Right atrium auricular region (tissue), 2 donors: ENCODE measurements around the gene MBD4. TPM values are rescaled to one million over a fixed set of nuclear protein-coding genes. Genes with fewer than 3 reads are reported as not detected.
A peak's percentile ranks its signal among the peaks of the same experiment; 100 is the strongest.
"Not testable (repeated sequence)": the region's sequence is repeated elsewhere in the genome, so short reads cannot be mapped to it uniquely, and the experiment has no call there.

ENCODE experiments used
- DNase-seq: peaks from one replicate; pipeline ENCODE4 v3.0.0-alpha.2; 2019; ENCODE audit warnings: low spot score
- H3K27ac ChIP-seq, 2 donors: fragments of 200-600 bp; sonication (generic); 1 replicate in 1 of 2; 2 replicates in 1 of 2; pipeline ENCODE4 v1.5.1; 2016 to 2019
- H3K27me3 ChIP-seq, 2 donors: fragments of 200-600 bp; sonication (generic); one replicate each; pipeline versions ENCODE4 v1.5.1 to v1.6.0; 2017 to 2019
- H3K36me3 ChIP-seq: fragments of 200-600 bp; sonication (generic); one replicate; pipeline ENCODE4 v1.5.1; 2016
- H3K4me1 ChIP-seq, 2 donors: fragments of 200-600 bp; sonication (generic); one replicate each; pipeline versions ENCODE4 v1.5.1 to v1.6.0; 2017 to 2019
- H3K4me3 ChIP-seq, 2 donors: fragments of 200-600 bp; sonication (generic); 1 replicate in 1 of 2; 2 replicates in 1 of 2; pipeline ENCODE4 v1.5.1; 2017 to 2019; ENCODE audit warnings: mild to moderate bottlenecking in 1 of 2, moderate library complexity in 1 of 2
- H3K9me3 ChIP-seq, 2 donors: fragments of 200-600 bp; sonication (generic); one replicate each; pipeline ENCODE4 v1.5.1; 2019
- total RNA-seq, 2 donors: library from RNA; depleted of rRNA; stranded (reverse); fragments of >200 nt; gene quantifications; one replicate each; pipeline ENCODE4 v1.1.0, GENCODE V29; 2016
- TF ChIP-seq, protein P1 (sequence below), 2 donors: fragments of 200-600 bp; sonication (generic); IDR thresholded peaks; one replicate each; pipeline ENCODE4 v1.5.1; 2019; ENCODE audit warnings: antibody characterized with exemption in 2 of 2

Gene MBD4
- total RNA-seq, 2 donors from 2014 or later, result 17.8 to 26.4 TPM

DNA sequence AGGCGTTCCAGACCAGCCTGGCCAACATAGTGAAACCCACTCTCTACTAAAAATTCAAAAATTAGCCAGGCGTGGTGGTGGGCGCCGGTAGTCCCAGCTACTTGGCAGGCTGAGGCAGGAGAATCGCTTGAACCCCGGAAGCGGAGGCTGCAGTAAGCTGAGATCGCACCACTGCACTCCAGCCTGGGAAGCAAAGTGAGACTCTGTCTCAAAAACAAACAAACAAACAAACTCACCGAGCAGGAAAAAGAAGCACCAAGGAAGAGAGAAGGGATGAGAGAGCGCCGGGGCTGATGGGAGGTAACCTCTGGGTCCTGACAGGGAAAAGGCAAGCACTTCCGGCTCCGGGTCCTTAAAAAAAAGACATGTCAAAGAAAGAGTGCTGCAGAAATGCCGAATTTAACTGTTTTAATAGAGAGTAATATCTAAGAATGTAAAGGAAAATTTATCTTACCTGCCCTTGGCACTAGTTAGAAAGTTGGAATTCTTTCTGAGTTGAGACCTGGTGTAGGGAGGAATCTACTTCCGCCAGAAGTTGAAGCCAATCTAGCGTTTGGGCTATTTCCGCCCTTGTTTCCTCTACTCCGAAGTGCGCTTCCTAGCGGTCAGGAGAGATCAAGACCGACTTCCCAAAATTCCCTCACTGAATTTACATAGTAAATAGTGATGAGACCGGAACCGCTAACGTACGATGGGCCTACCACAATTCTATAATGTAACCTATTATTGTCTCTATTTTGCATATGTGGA lies 40.4 kb downstream of the MBD4 start:
- H3K36me3 ChIP-seq, result no peaks in the 10 kb centered on the region
- H3K9me3 ChIP-seq, result no peaks in the 10 kb centered on the region
- peaks cover 0 to 35% of the 10 kb centered on the region in 2 donors for H3K4me1 ChIP-seq
- peak overlapping the region; percentile 91 to 93 for H3K27ac ChIP-seq
- H3K27me3 ChIP-seq, result no peaks in the 10 kb centered on the region
- TF ChIP-seq, protein P1, sequence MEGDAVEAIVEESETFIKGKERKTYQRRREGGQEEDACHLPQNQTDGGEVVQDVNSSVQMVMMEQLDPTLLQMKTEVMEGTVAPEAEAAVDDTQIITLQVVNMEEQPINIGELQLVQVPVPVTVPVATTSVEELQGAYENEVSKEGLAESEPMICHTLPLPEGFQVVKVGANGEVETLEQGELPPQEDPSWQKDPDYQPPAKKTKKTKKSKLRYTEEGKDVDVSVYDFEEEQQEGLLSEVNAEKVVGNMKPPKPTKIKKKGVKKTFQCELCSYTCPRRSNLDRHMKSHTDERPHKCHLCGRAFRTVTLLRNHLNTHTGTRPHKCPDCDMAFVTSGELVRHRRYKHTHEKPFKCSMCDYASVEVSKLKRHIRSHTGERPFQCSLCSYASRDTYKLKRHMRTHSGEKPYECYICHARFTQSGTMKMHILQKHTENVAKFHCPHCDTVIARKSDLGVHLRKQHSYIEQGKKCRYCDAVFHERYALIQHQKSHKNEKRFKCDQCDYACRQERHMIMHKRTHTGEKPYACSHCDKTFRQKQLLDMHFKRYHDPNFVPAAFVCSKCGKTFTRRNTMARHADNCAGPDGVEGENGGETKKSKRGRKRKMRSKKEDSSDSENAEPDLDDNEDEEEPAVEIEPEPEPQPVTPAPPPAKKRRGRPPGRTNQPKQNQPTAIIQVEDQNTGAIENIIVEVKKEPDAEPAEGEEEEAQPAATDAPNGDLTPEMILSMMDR (IDR thresholded peaks at IDR 0.05), result peak; percentile 57 to 82
- peak; percentile 88 for DNase-seq
- H3K4me3 ChIP-seq, result peak overlapping the region; percentile 76 to 95

DNA sequence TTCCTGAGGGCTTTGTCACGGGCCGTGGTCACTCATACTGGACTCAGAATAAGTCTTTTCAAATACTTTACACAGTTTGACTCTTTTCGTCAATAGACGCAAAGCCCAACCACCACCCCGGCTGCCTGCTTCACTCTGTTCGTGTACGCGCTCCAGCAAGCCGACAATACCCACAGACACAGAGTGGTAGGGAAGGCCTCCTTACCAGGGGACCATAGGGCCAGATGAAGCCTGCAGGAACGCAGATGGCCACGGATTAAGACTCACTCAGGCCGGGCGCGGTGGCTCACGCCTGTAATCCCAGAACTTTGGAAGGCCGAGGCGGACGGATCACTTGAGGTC lies 41.0 kb downstream of the MBD4 start:
- H3K27me3 ChIP-seq, result no peaks in the 10 kb centered on the region
- peak overlapping the region; percentile 76 to 95 for H3K4me3 ChIP-seq
- TF ChIP-seq, protein P1 (IDR thresholded peaks at IDR 0.05), result no peak
- H3K27ac ChIP-seq, result peak overlapping the region; percentile 91 to 93
- H3K36me3 ChIP-seq, result peaks cover under 1% of the 10 kb centered on the region
- peaks cover 0 to 35% of the 10 kb centered on the region in 2 donors for H3K4me1 ChIP-seq
- H3K9me3 ChIP-seq, result no peaks in the 10 kb centered on the region
- no peak for DNase-seq

GRCh38 chr3:129393760-129394564 lies 45.8 kb downstream of the MBD4 start:
- not testable (repeated sequence) for H3K4me3 ChIP-seq, H3K27me3 ChIP-seq, H3K27ac ChIP-seq, DNase-seq, H3K9me3 ChIP-seq
- Histone ChIP-seq H3K4me1 (peaks cover 0 to 48% of the 10 kb centered on the region in 2 donors), H3K36me3 (peaks cover 34% of the 10 kb centered on the region)

- Histone ChIP-seq H3K4me1 (peaks cover 0 to 42% of the 10 kb centered on the region in 2 donors), H3K9me3 (no peaks in the 10 kb centered on the region), H3K27ac (no peak overlapping the region), H3K36me3 (peaks cover 34% of the 10 kb centered on the region), H3K4me3 (no peak overlapping the region), H3K27me3 (no peaks in the 10 kb centered on the region)
- TF ChIP-seq, protein P1 (IDR thresholded peaks at IDR 0.05), result no peak
- no peak for DNase-seq
Measured at GRCh38 chr3:129393271-129393670, 46.5 kb downstream of the MBD4 start.

GRCh38 chr3:129392106-129392887 lies 47.5 kb downstream of the MBD4 start:
- H3K9me3 ChIP-seq, DNase-seq, H3K4me3 ChIP-seq, H3K27me3 ChIP-seq, H3K27ac ChIP-seq: not testable (repeated sequence)
- H3K36me3 ChIP-seq, result peaks cover 38% of the 10 kb centered on the region
- H3K4me1 ChIP-seq, result peaks cover 0 to 34% of the 10 kb centered on the region in 2 donors

GRCh38 chr3:129391583-129391982 lies 48.2 kb downstream of the MBD4 start:
- not testable (repeated sequence) for H3K9me3 ChIP-seq, H3K27me3 ChIP-seq, H3K27ac ChIP-seq, H3K4me3 ChIP-seq, DNase-seq
- Histone ChIP-seq H3K4me1 (peaks cover 0 to 28% of the 10 kb centered on the region in 2 donors), H3K36me3 (peaks cover 42% of the 10 kb centered on the region)

- Histone ChIP-seq H3K4me3 (no peak overlapping the region), H3K4me1 (peaks cover 0 to 14% of the 10 kb centered on the region in 2 donors), H3K36me3 (peaks cover 42% of the 10 kb centered on the region), H3K9me3 (no peaks in the 10 kb centered on the region), H3K27ac (peak overlapping the region; percentile 39 to 58), H3K27me3 (no peaks in the 10 kb centered on the region)
- no peak for DNase-seq
- TF ChIP-seq, protein P1 (IDR thresholded peaks at IDR 0.05), result no peak
Measured at GRCh38 chr3:129389572-129389937, 50.2 kb downstream of the MBD4 start.

DNA sequence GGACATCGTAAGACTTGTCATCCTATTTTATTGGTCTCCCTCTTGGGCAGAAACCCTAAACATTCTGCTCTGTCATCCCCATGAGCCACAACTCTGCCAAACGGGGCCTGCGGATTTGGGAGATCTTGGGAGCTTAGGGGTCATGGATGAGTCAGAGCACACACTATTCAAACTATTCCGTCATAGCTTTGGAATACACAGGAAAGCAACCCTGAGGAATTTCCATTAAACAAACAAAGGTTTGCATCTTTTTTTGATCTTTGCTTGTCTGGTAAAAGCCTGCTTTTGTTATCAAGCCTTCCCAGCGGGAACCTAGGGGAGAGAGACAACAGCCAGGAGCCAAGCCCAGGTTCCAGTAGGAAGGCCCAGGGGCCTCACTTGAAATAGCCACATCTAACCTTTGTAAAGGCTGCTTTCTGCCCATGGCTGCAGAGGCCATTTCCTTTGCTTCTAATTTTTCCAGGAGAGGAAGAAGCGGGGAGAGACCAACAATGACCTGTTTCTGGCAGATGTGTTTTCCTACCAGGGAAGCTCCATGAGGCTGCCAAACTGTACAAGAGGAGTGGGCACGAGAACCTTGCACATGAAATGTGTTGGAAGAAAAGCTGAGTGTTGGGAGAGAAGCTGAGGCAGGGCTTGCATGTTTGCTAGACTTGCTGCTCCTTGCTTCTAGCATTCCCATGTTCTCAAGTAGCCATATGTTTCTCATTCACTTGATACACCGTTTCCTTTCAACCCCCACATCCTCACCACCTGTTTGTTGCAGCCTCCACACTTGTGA lies 50.8 kb downstream of the MBD4 start:
- not testable (repeated sequence) for H3K9me3 ChIP-seq, H3K4me3 ChIP-seq, H3K27me3 ChIP-seq, DNase-seq
- Histone ChIP-seq H3K27ac (peak overlapping the region; percentile 39 to 58), H3K36me3 (peaks cover 42% of the 10 kb centered on the region), H3K4me1 (peaks cover 0 to 14% of the 10 kb centered on the region in 2 donors)
